HG03520 (cell line): Measurements from ENCODE around the gene SEC31B.

Experiments used
- ATAC-seq: cut with Tn5 transposase; IDR thresholded peaks from one replicate; pipeline ENCODE4 v1.9.1; 2021; ENCODE audit warnings: mild to moderate bottlenecking, moderate library complexity; ENCODE audit not compliant: unreplicated experiment

Gene SEC31B

GRCh38 chr10:100446130-100446761 is 73.4 kb downstream of the SEC31B start:
- ATAC-seq = no peak

- no peak for ATAC-seq
Observed at GRCh38 chr10:100442548-100442947, 77.1 kb downstream of the SEC31B start.

GRCh38 chr10:100438674-100439315 is 80.9 kb downstream of the SEC31B start:
- no peak for ATAC-seq
